Measurements from ENCODE around the gene OR5M8. TPM values are rescaled to one million over a fixed set of nuclear protein-coding genes. Genes with fewer than 3 reads are reported as not detected.

Gene OR5M8
- total RNA-seq, 2 experiments from 2014 or later, result not detected

Other genes starting within 250 kb of the OR5M8 start
- not detected for gene OR5T3, start 239.1 kb downstream of the OR5M8 start, total RNA-seq
- not detected for gene OR5T1, start 217.2 kb downstream of the OR5M8 start, total RNA-seq
- gene OR8H1, start 199.1 kb downstream of the OR5M8 start, total RNA-seq, result not detected
- not detected for gene OR8K3, start 176.2 kb downstream of the OR5M8 start, total RNA-seq
- not detected for gene OR8K1, start 145.3 kb downstream of the OR5M8 start, total RNA-seq
- not detected for gene OR8J1, start 137.1 kb downstream of the OR5M8 start, total RNA-seq
- gene OR8U1, start 115.7 kb downstream of the OR5M8 start, total RNA-seq, result not detected
- gene OR5AL1, start 78.7 kb downstream of the OR5M8 start, total RNA-seq, result not detected
- gene OR5M3, start 18.0 kb downstream of the OR5M8 start, total RNA-seq, result not detected
- not detected for gene OR5M11, start 51.9 kb upstream of the OR5M8 start, total RNA-seq
- gene OR5M10, start 86.4 kb upstream of the OR5M8 start, total RNA-seq, result not detected
- not detected for gene OR5M1, start 123.5 kb upstream of the OR5M8 start, total RNA-seq
- gene OR5AP2, start 151.1 kb upstream of the OR5M8 start, total RNA-seq, result not detected
- not detected for gene OR5AR1, start 172.3 kb upstream of the OR5M8 start, total RNA-seq
- not detected for gene OR9G1, start 207.7 kb upstream of the OR5M8 start, total RNA-seq

Measured in activated naive CD4-positive, alpha-beta T cell treated with anti-CD3 and anti-CD28 coated beads for 36 hours (primary cell).